ENCODE data around the gene PDXK.

PDXK gene

DNA sequence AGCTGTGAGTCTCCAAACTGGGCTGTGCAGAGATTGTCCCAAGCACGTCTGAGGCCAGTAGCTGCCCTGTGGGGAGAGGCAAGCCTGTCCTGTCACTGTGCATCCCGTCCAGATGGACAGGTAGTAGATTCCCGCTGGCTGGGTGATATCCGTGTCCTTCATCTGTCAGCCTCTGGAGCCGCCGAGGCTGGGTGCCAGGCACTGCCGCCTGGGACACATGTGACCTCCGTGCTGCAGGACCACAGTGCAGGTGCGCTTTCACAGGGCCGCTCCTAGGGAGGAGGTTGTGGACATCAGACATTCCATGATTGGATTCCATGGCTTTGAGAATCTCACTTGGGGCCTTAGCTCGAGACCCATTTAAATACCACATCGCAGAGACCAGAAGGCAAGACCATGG is 4.7 kb downstream of the PDXK start:
- DNase-seq (ENCODE audit: low spot score), result no peak

- peak; percentile 56 for DNase-seq (ENCODE audit: low spot score)
Measured at GRCh38 chr21:43726686-43727518, 8.0 kb downstream of the PDXK start.

GRCh38 chr21:43727519-43728153 is 8.7 kb downstream of the PDXK start:
- no peak for DNase-seq (ENCODE audit: low spot score)

DNA sequence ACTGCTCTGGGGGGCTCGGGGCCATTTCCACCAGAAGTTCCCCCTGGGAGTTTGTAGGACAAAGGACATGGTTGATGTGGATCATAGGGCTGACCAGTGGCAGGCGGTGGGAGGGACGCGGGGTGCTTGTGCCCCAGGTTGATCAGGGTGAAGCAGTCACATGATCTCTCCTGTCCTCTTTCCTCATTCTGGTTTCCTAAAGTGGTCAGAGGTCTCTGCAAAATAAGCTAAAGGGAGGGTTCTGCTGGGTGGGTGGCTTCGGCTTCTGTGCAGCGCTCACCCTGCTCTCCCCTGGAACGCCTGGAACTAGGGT is 9.2 kb downstream of the PDXK start:
- DNase-seq (ENCODE audit: low spot score), result no peak

GRCh38 chr21:43728467-43729390 is 9.8 kb downstream of the PDXK start:
- DNase-seq (ENCODE audit: low spot score), result peak; percentile 76

DNA sequence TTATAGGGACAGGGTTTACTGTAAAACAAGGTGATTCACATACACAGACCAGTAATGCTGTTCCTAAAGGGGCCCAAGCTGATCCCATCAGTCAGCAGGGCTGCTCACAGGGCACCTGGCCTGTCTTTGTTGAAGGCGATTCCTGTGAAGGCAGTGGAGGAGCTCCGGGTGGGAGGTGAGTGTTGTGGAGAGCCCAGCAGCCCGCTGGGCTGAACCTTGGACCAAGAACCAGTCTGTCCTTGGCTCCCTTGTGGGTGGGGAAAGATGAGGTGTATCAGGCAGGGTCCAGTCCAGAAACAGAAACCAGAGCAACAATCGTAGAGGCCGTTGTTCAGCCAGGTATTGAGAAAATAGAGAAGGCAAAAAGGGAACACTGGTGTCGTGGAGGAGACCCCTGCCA is 12.5 kb downstream of the PDXK start:
- DNase-seq (ENCODE audit: low spot score), result no peak

DNA sequence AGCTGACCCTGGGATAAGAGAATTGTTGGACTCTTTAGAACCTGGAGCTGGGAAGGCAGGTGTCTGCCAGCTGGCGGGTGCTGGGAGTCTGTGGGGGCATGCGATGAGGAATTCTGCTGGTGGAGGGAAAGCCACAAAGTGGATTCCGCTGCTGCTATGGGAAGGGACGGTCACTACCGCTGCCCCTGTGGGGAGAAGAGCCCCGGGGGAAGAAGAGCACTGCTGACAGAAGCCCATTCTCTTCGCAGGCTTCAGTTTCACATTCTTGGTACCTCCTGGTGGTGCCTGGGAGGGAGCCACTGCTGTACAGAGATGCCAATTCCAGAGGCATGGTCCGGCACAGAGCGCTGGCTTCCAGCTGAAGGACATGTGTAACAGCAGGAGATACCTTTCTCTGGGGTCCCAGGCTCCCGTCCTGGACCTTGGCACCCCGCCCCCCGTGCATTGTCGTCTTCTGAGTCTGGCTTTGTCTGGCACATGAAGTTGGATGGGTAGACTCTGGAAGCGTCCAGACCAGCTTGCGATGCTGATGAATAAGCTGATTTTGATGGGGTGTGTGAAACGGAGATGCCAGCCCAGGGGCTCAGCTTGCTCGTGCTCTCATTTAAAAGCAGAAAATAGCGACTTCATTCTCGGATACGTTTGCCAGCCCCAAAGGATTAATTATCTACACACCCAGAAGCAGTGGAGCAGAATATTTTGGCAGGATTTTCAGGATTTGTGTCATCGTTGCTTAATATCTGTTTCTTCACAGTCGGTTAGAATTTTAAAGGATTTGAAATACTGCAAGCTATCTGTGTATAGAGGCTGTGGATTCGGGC is 13.2 kb downstream of the PDXK start:
- DNase-seq (ENCODE audit: low spot score), result peak; percentile 85

DNA sequence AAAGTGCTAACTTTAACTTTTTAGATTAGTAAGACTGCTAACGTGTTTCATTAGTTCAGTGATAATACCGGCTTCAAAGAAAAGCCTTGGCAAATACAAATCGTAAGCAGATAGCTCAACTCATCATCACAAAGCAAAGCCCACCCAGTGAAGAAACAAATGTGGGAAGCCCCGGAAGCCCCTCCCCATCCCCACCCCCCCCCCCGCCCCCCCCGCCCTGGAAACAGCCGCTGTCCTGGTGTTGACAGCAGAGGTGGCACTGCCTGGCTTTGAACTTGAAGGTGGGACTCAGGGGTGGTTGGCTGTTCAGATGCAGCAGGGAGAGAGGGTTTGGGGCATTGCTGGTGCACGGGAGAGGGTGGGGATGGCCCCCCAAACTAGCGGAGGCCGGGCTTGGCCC is 14.1 kb downstream of the PDXK start:
- no peak for DNase-seq (ENCODE audit: low spot score)

DNA sequence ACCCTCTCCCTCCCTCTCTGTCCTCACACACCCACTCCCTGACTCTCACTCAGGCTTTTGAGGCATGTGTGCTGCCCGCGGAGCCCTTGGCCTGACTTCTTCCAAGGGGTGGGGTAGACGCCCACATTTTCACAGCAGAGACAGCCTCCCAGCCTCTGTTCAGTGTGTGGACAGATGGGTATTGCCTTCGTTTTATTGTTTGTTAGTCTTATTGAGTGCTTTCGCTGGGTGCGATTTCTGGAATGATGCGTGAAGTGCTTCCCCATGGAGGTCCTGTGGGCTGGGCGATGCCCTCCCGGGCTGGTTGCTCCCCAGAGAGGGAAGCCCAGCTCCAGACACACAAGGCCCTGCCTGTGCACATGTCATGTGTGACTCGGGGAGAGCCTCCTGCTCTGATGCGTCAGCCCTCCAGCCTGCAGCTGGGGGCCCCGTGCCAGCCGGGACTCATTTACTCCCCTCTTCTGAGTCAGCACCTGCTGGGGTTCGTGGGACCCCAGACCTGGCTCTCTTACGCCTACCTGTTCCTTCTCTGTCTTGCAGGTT is 14.7 kb downstream of the PDXK start:
- DNase-seq (ENCODE audit: low spot score), result no peak

- no peak for DNase-seq (ENCODE audit: low spot score)
Measured at GRCh38 chr21:43734131-43734927, 15.4 kb downstream of the PDXK start.

DNA sequence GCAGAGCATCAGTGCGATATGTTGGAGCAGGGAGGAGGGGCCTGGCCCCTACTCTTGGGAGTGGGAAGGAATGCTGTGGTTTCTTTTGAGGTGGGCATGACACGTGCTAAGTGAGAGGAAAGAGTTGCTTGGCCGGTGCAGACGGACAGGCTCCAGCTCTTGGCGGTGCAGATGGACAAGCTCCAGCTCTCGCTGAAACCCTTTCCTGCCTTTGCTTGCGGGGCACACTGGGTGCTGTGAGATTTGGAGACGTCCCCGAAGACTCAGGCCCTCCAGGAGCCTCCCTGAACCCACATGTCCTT is 15.9 kb downstream of the PDXK start:
- DNase-seq (ENCODE audit: low spot score), result no peak

- no peak for DNase-seq (ENCODE audit: low spot score)
Measured at GRCh38 chr21:43735236-43736091, 16.5 kb downstream of the PDXK start.

- no peak for DNase-seq (ENCODE audit: low spot score)
Measured at GRCh38 chr21:43736224-43736883, 17.4 kb downstream of the PDXK start.

- DNase-seq (ENCODE audit: low spot score), result no peak
Measured at GRCh38 chr21:43737158-43737950, 18.4 kb downstream of the PDXK start.

DNA sequence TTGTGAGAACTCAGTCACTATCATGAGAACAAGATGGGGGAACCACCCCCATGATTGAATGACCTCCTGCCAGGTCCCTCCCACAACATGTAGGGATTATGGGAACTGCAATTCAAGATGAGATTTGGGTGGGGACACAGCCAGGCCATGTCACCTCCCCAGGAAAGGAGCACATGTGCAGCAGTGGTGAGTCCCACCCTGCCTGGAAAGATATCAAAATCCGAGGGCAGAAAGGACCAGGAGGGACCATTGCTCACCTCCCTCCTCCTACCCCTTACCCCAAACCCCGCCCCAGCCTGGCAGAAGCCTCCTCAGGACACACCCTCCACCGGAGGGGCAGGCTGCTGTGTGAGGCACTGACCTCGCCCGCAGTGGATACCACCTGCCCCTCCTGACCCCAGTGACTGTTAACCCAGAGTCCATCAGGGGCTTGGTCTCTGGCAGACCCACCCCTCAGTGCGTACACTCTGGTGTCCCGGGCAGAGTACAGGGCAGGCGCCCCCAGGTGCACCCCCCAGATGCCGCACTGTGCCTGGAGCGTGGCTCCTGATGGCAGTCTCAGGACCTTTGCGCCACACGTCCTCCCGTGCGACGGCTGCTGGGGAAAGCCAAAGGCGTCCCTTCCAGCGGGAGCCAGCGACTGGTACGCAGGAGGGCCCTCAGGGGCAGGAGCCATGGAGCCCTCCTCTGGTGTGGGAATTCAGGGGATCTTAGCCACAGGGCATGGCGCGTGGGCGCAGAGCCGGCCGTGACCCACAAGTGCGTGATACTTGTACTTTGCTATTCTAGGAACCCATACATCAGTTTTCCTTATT is 20.9 kb downstream of the PDXK start:
- no peak for DNase-seq (ENCODE audit: low spot score)

- DNase-seq (ENCODE audit: low spot score), result peak; percentile 80
Measured at GRCh38 chr21:43740497-43741156, 21.7 kb downstream of the PDXK start.

- no peak for DNase-seq (ENCODE audit: low spot score)
Measured at GRCh38 chr21:43741423-43742096, 22.6 kb downstream of the PDXK start.

Measured in cerebellar cortex (tissue), 1 donor.